Parathyroid adenoma (tissue), 2 donors: ENCODE data around the gene KIF26B.

Experiments used
- H2AFZ ChIP-seq: fragments of 300-600 bp; sonication (generic); one replicate; pipeline ENCODE4 v1.7.0; 2017; ENCODE audit warnings: antibody characterized with exemption, mild to moderate bottlenecking
- H3K27ac ChIP-seq: fragments of 300-600 bp; sonication (generic); one replicate; pipeline ENCODE4 v1.7.0; 2017
- H3K27me3 ChIP-seq: fragments of 300-600 bp; sonication (generic); one replicate; pipeline ENCODE4 v1.7.0; 2017; ENCODE audit warnings: low read length; ENCODE audit not compliant: control insufficient read depth, insufficient read depth
- H3K36me3 ChIP-seq: fragments of 300-600 bp; sonication (generic); one replicate; pipeline ENCODE4 v1.7.0; 2017; ENCODE audit warnings: low read length; ENCODE audit not compliant: control insufficient read depth, insufficient read depth
- H3K4me1 ChIP-seq: fragments of 300-600 bp; sonication (generic); one replicate; pipeline ENCODE4 v1.7.0; 2017; ENCODE audit warnings: control low read depth
- H3K4me2 ChIP-seq: fragments of 300-600 bp; sonication (generic); one replicate; pipeline ENCODE4 v1.7.0; 2017; ENCODE audit warnings: low read length
- H3K4me3 ChIP-seq: fragments of 300-600 bp; sonication (generic); one replicate; pipeline ENCODE4 v1.7.0; 2017; ENCODE audit warnings: low read depth, low read length
- H3K79me2 ChIP-seq: fragments of 300-600 bp; sonication (generic); one replicate; pipeline ENCODE4 v1.7.0; 2017; ENCODE audit warnings: control low read depth
- H3K9ac ChIP-seq: fragments of 300-600 bp; sonication (generic); one replicate; pipeline ENCODE4 v1.7.0; 2017; ENCODE audit warnings: mild to moderate bottlenecking
- H3K9me3 ChIP-seq: fragments of 300-600 bp; sonication (generic); one replicate; pipeline ENCODE4 v1.7.0; 2017; ENCODE audit warnings: low read length; ENCODE audit not compliant: control insufficient read depth
- CTCF ChIP-seq: fragments of 300-600 bp; sonication (generic); IDR thresholded peaks from one replicate; pipeline ENCODE4 v1.7.0; 2017; ENCODE audit warnings: antibody characterized with exemption, mild to moderate bottlenecking
- donor health status: primary hyperparathyroidism.

KIF26B gene

GRCh38 chr1:245556057-245556456, 401.3 kb downstream of the KIF26B start:
- H3K9me3 ChIP-seq: no peaks in the 10 kb centered on the region
- no peak overlapping the region for H2AFZ ChIP-seq
- no peak overlapping the region for H3K4me2 ChIP-seq
- no peak for TF ChIP-seq CTCF
- H3K4me3 ChIP-seq: no peak overlapping the region
- no peak overlapping the region for H3K27ac ChIP-seq
- H3K9ac ChIP-seq: no peak overlapping the region
- no peaks in the 10 kb centered on the region for H3K27me3 ChIP-seq
- H3K36me3 ChIP-seq: no peaks in the 10 kb centered on the region
- H3K79me2 ChIP-seq: no peaks in the 10 kb centered on the region
- H3K4me1 ChIP-seq: no peaks in the 10 kb centered on the region

GRCh38 chr1:245558069-245558468, 403.3 kb downstream of the KIF26B start:
- H3K27ac ChIP-seq: no peak overlapping the region
- H3K27me3 ChIP-seq: no peaks in the 10 kb centered on the region
- H3K9ac ChIP-seq: no peak overlapping the region
- no peak overlapping the region for H3K4me2 ChIP-seq
- H3K36me3 ChIP-seq: no peaks in the 10 kb centered on the region
- H3K4me1 ChIP-seq: no peaks in the 10 kb centered on the region
- H3K79me2 ChIP-seq: no peaks in the 10 kb centered on the region
- no peak overlapping the region for H3K4me3 ChIP-seq
- no peak overlapping the region for H2AFZ ChIP-seq
- TF ChIP-seq CTCF: no peak
- no peaks in the 10 kb centered on the region for H3K9me3 ChIP-seq

- no peaks in the 10 kb centered on the region for H3K79me2 ChIP-seq
- no peaks in the 10 kb centered on the region for H3K9me3 ChIP-seq
- no peaks in the 10 kb centered on the region for H3K4me1 ChIP-seq
- no peaks in the 10 kb centered on the region for H3K27me3 ChIP-seq
- TF ChIP-seq CTCF: no peak
- no peak overlapping the region for H2AFZ ChIP-seq
- no peak overlapping the region for H3K27ac ChIP-seq
- H3K4me2 ChIP-seq: no peak overlapping the region
- no peak overlapping the region for H3K9ac ChIP-seq
- H3K36me3 ChIP-seq: no peaks in the 10 kb centered on the region
- H3K4me3 ChIP-seq: no peak overlapping the region
Measured at GRCh38 chr1:245560316-245560859, 405.6 kb downstream of the KIF26B start.

DNA sequence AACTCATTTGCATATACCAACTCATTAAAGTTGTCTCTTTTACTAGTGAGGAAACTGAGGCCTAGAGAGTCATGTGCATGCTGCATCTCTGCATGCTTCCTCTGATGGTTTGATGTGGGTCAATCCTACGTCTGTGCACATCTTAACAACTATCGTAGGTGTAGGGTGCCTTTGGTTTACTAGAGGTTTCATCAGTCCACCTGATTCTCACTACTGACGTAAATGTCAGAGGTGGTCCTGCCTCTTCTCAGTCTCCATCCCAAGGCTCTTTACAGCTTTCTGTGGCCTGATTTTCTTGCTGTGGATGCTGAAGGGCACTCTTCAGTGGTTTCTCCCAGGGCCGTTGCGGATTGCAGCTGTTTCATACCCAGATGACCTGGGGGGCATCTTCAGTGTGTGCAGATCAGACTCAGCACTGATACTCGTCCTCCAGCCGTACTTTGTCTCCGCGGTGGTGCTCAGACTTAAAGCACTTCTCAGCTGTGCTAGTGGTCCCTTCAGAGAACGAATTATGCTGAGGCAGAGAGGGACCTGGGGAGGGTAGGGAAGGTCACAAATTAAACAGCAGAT, 407.0 kb downstream of the KIF26B start:
- Histone ChIP-seq H3K36me3 (no peaks in the 10 kb centered on the region), H2AFZ (no peak overlapping the region)

More for the DNA sequence above, 407.0 kb downstream of the KIF26B start:
- Histone ChIP-seq H3K4me1 (no peaks in the 10 kb centered on the region), H3K27ac (no peak overlapping the region), H3K4me3 (no peak overlapping the region), H3K79me2 (no peaks in the 10 kb centered on the region), H3K27me3 (no peaks in the 10 kb centered on the region), H3K4me2 (no peak overlapping the region), H3K9me3 (no peaks in the 10 kb centered on the region), H3K9ac (no peak overlapping the region)
- TF ChIP-seq CTCF: no peak
